GM12892 (cell line): ENCODE data around the gene DOCK2.

Experiments used
- POLR2A ChIP-seq: IDR thresholded peaks from 2 replicates; pipeline ENCODE4 v1.6.1; 2011; ENCODE audit warnings: low read depth, low read length, control low read depth
- POLR2AphosphoS5 ChIP-seq: IDR thresholded peaks from 2 replicates; pipeline ENCODE4 v1.6.1; 2011; ENCODE audit warnings: low read depth, low read length, control low read depth
- TAF1 ChIP-seq: IDR thresholded peaks from 2 replicates; pipeline ENCODE4 v1.6.1; 2011; ENCODE audit warnings: low read depth, mild to moderate bottlenecking, control low read depth, low read length, borderline replicate concordance

DNA sequence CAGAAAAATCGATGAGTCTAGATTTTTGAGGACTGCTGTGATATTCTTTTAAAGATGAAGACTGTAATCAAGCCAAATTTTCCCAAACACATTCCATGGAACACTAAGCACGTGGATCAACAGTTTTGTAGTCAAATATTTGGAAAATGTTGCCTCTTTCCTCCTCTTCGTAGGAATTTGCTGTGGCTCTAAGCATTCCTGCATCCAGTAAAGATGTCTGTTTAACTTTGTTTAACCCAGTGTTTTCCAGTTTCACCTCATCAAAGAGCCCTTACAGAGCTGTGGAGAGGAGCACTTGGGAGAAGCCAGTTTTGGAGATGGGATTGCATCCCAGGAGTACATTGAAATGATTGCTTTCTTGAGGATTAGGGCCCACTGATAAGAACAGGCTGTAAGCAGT lies 284.3 kb downstream of the DOCK2 start:
- TF ChIP-seq POLR2A (no peak), POLR2AphosphoS5 (no peak), TAF1 (no peak)
